Transverse colon (tissue), 4 donors: ENCODE data around the gene ST8SIA6. TPM values are rescaled to one million over a fixed set of nuclear protein-coding genes. Genes with fewer than 3 reads are reported as not detected.

Experiments used
- DNase-seq: peaks from one replicate; pipeline ENCODE4 v3.0.0-alpha.2; 2019
- H3K27ac ChIP-seq, 4 donors: fragments of 200-600 bp; sonication (generic); 2 replicates each; pipeline ENCODE4 v1.5.1; 2016 to 2018; ENCODE audit warnings: inconsistent platforms in 4 of 4
- H3K27me3 ChIP-seq: fragments of 200-600 bp; sonication (generic); 2 replicates; pipeline ENCODE4 v1.5.1; 2017; ENCODE audit warnings: inconsistent platforms
- H3K36me3 ChIP-seq, 4 donors: fragments of 200-600 bp; sonication (generic); 2 replicates each; pipeline ENCODE4 v1.5.1; 2017 to 2019; ENCODE audit warnings: inconsistent platforms in 4 of 4
- H3K4me1 ChIP-seq, 4 donors: fragments of 200-600 bp; sonication (generic); 2 replicates each; pipeline ENCODE4 v1.5.1; 2017 to 2020; ENCODE audit warnings: inconsistent platforms in 4 of 4
- H3K4me3 ChIP-seq, 4 donors: fragments of 200-600 bp; sonication (generic); 1 replicate in 1 of 4; 2 replicates in 3 of 4; pipeline versions ENCODE4 v1.5.1 to v1.6.1; 2017 to 2019; ENCODE audit warnings: inconsistent platforms in 4 of 4
- H3K9me3 ChIP-seq, 2 donors: fragments of 200-600 bp; sonication (generic); 2 replicates each; pipeline ENCODE4 v1.5.1; 2017 to 2019; ENCODE audit warnings: inconsistent platforms in 2 of 2
- EP300 ChIP-seq: sonication (generic); formaldehyde crosslinking; IDR thresholded peaks from one replicate; pipeline ENCODE4 v1.6.1; 2017; ENCODE audit warnings: antibody characterized with exemption, low read depth
- POLR2A ChIP-seq: fragments of 450-650 bp; IDR thresholded peaks from one replicate; pipeline ENCODE4 v1.6.1; 2016; ENCODE audit warnings: antibody characterized with exemption, mild to moderate bottlenecking, moderate library complexity
- POLR2AphosphoS5 ChIP-seq, 3 donors: sonication (generic); formaldehyde crosslinking; IDR thresholded peaks; one replicate each; pipeline ENCODE4 v1.6.1; 2016; ENCODE audit warnings: antibody characterized with exemption in 3 of 3
- WGBS, 2 donors: methylation state at CpG; one replicate each; pipeline ENCODE4 v1.1.5; 2018; ENCODE audit warnings: low coverage in 1 of 2; 5-methylcytosine and 5-hydroxymethylcytosine counted together
- in situ Hi-C, 4 donors: fragments of 200-750 bp; cut with MboI; loops; one replicate each; pipeline versions ENCODE4 v1.15.0 to v1.15.1; 2017; ENCODE audit warnings: low sequenced_read_pairs in 3 of 4, low pct_ligation_motif_present in 1 of 4, low pct_unique_long_range_greater_than_20kb in 1 of 4
- intact Hi-C: fragments of 100-400 bp; cut with DNase I; formaldehyde crosslinking; loops from one replicate; pipeline ENCODE4 v1.15.1; 2023; ENCODE audit warnings: low total_unique reads
- total RNA-seq, 4 donors: library from RNA; depleted of rRNA; stranded (reverse); fragments of >200 nt; gene quantifications; one replicate each; pipeline ENCODE4 v1.1.0, GENCODE V29; 2016
- TF ChIP-seq, protein P1 (sequence below), 5 experiments: fragments of 200-600 bp in 3 of 5; fragments of 450-650 bp in 2 of 5; sonication (generic) in 3 of 5; IDR thresholded peaks; 1 replicate in 2 of 5; 2 replicates in 3 of 5; pipeline ENCODE4 v1.5.1; 2016 to 2017; ENCODE audit warnings: antibody characterized with exemption in 5 of 5, inconsistent platforms in 3 of 5, mild to moderate bottlenecking in 2 of 5, moderate library complexity in 1 of 5

ST8SIA6 gene
- total RNA-seq, 4 donors from 2014 or later = 0.64 to 1.2 TPM; not detected in 2

GRCh38 chr10:17450024-17450423 is 4.4 kb downstream of the ST8SIA6 start:
- TF ChIP-seq, protein P1, sequence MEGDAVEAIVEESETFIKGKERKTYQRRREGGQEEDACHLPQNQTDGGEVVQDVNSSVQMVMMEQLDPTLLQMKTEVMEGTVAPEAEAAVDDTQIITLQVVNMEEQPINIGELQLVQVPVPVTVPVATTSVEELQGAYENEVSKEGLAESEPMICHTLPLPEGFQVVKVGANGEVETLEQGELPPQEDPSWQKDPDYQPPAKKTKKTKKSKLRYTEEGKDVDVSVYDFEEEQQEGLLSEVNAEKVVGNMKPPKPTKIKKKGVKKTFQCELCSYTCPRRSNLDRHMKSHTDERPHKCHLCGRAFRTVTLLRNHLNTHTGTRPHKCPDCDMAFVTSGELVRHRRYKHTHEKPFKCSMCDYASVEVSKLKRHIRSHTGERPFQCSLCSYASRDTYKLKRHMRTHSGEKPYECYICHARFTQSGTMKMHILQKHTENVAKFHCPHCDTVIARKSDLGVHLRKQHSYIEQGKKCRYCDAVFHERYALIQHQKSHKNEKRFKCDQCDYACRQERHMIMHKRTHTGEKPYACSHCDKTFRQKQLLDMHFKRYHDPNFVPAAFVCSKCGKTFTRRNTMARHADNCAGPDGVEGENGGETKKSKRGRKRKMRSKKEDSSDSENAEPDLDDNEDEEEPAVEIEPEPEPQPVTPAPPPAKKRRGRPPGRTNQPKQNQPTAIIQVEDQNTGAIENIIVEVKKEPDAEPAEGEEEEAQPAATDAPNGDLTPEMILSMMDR (IDR thresholded peaks at IDR 0.05) = no peak
- TF ChIP-seq POLR2AphosphoS5 (IDR thresholded peaks at IDR 0.05) (no peak), EP300 (no peak), POLR2A (no peak)
- peaks cover 45% of the 10 kb centered on the region for H3K27me3 ChIP-seq
- no peak overlapping the region for H3K4me3 ChIP-seq
- H3K9me3 ChIP-seq = peaks cover 0 to 12% of the 10 kb centered on the region in 2 donors
- peaks cover 6 to 26% (median 11%) of the 10 kb centered on the region in 4 donors for H3K4me1 ChIP-seq
- DNase-seq = no peak
- intact Hi-C loops (no loop called here), in situ Hi-C loops (no loop called here)
- no peak overlapping the region for H3K27ac ChIP-seq
- no peaks in the 10 kb centered on the region for H3K36me3 ChIP-seq
- whole genome bisulfite sequencing, 2 donors = 95 to 97% methylated on average over 2 to 4 of the region's 4 CpGs

DNA sequence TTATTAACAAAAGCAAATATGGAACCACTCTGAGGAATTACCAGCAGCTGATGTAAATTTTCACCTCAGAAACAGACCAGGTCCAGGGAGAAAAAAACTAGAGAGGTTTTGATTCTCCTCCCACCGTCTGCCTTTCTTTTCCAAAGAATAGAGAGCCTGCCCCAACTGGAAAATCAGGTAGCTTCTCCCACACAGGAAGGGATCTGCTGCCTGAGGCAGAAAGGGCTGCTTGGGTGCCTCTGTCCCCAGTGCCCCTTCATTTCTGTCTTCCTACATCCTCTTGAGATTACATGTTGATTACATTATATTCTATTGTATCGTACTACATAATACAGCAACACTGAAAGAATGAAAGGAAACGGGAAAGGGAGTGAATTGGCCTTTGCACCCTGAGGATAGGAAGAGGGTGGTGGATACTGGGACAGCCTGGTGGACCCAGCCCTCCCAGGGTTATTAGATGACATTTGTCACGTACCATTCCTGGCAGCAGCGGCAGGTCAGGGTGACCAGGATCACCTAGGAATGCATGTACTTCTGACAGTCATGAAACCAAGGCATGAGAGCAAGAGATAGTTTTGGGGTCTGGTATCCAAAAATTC is 8.9 kb downstream of the ST8SIA6 start:
- in situ Hi-C loops (loop anchor here (25.0 kb wide), 1 partner anchor 608 kb away; no protein-coding TSS in a partner anchor), intact Hi-C loops (no loop called here)
- 36% methylated on average over 4 to 5 of the region's 5 CpGs for WGBS, 2 donors
- TF ChIP-seq, protein P1 (IDR thresholded peaks at IDR 0.05) = no peak
- TF ChIP-seq POLR2AphosphoS5 (IDR thresholded peaks at IDR 0.05) = no peak
- TF ChIP-seq EP300 = no peak
- TF ChIP-seq POLR2A = no peak
- Histone ChIP-seq H3K27me3 (peaks cover 6% of the 10 kb centered on the region), H3K9me3 (peaks cover 0 to 12% of the 10 kb centered on the region in 2 donors), H3K27ac (peak overlapping the region in 1 of 4 donors; percentile 53), H3K4me3 (no peak overlapping the region), H3K36me3 (no peaks in the 10 kb centered on the region), H3K4me1 (peaks cover 0 to 13% (median 0%) of the 10 kb centered on the region in 4 donors)
- peak; percentile 38 for DNase-seq

- WGBS, 2 donors = 35% methylated on average over 2 of the region's 2 CpGs; no CpG with 5 or more reads in 1 of the 2 donors
- Histone ChIP-seq H3K27ac (peak overlapping the region in 1 of 4 donors; percentile 53), H3K4me3 (no peak overlapping the region), H3K27me3 (no peaks in the 10 kb centered on the region), H3K4me1 (peaks cover 0 to 13% (median 0%) of the 10 kb centered on the region in 4 donors), H3K36me3 (no peaks in the 10 kb centered on the region), H3K9me3 (peaks cover 0 to 9% of the 10 kb centered on the region in 2 donors)
- in situ Hi-C loops = loop anchor here (25.0 kb wide), 1 partner anchor 607 kb away; no protein-coding TSS in a partner anchor
- no peak for DNase-seq
- TF ChIP-seq EP300 (no peak), POLR2AphosphoS5 (IDR thresholded peaks at IDR 0.05) (no peak), POLR2A (no peak)
- TF ChIP-seq, protein P1 (IDR thresholded peaks at IDR 0.05) = no peak
- intact Hi-C loops = no loop called here
Measured at GRCh38 chr10:17444388-17444714, 10.0 kb downstream of the ST8SIA6 start.

DNA sequence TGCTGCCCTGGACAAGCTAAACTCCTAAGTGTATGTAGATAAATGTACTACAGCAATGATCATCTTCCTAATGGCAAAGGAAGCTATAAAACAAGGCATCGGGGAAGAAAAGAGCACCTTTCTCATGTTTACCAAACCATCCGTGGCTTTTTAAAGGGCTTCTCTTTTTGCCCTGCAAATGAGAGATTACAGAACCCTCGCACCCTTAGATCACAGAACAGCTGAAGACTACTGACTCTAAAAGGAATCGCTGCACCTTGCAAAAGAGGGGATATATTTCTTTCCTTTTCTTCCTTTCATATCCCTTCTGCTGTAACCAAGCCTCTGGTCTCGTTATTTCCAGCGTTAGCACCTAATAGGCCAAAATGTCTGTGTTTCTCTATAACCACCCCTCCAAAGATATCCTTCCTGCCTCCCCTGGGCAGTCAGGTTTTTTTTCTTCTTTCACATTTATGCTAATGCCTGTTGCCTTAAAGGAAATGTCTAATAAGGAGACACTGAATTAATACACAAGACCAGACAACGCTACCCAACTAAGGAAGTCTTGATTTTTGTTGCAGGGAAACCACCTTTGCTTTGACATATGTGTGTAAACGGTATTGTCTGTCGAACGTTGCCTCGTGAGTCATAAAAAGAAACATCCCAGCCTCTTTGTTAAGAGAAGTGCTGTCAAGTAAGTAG is 10.5 kb downstream of the ST8SIA6 start:
- TF ChIP-seq EP300 (no peak), POLR2AphosphoS5 (IDR thresholded peaks at IDR 0.05) (no peak), POLR2A (no peak)
- TF ChIP-seq, protein P1 (IDR thresholded peaks at IDR 0.05) = no peak
- in situ Hi-C loops = loop anchor here (25.0 kb wide), 1 partner anchor 607 kb away; no protein-coding TSS in a partner anchor
- no peaks in the 10 kb centered on the region for H3K27me3 ChIP-seq
- no peaks in the 10 kb centered on the region for H3K36me3 ChIP-seq
- 40 to 42% methylated on average over 11 of the region's 11 CpGs for WGBS, 2 donors
- H3K27ac ChIP-seq = peak overlapping the region in 1 of 4 donors; percentile 53
- DNase-seq = no peak
- H3K4me1 ChIP-seq = peaks cover 0 to 13% (median 0%) of the 10 kb centered on the region in 4 donors
- peaks cover 0 to 6% of the 10 kb centered on the region in 2 donors for H3K9me3 ChIP-seq
- intact Hi-C loops = no loop called here
- no peak overlapping the region for H3K4me3 ChIP-seq
